HUES6 (cell line): ENCODE measurements around the gene CLIC6.

ENCODE experiments used
- H3K27ac ChIP-seq: 2 replicates; pipeline ENCODE4 v1.7.0; 2013; ENCODE audit warnings: low read depth, mild to moderate bottlenecking, low read length, inconsistent platforms
- H3K27me3 ChIP-seq: 2 replicates; pipeline ENCODE4 v1.6.1; 2013; ENCODE audit warnings: low read length; ENCODE audit not compliant: control insufficient read depth, insufficient read depth
- H3K36me3 ChIP-seq: 2 replicates; pipeline ENCODE4 v1.6.1; 2013; ENCODE audit warnings: low read length; ENCODE audit not compliant: control insufficient read depth, insufficient read depth
- H3K4me1 ChIP-seq: 2 replicates; pipeline ENCODE4 v1.6.1; 2013; ENCODE audit warnings: low read length; ENCODE audit not compliant: control insufficient read depth, insufficient read depth
- H3K4me3 ChIP-seq: 2 replicates; pipeline ENCODE4 v1.5.1; 2013; ENCODE audit warnings: low read depth, low read length
- H3K9ac ChIP-seq: one replicate; pipeline ENCODE4 v1.6.1; 2013; ENCODE audit warnings: mild to moderate bottlenecking, low read length
- H3K9me3 ChIP-seq: 2 replicates; pipeline ENCODE4 v1.6.1; 2013; ENCODE audit warnings: low read depth, low read length; ENCODE audit not compliant: control insufficient read depth, insufficient read depth

Gene CLIC6

DNA sequence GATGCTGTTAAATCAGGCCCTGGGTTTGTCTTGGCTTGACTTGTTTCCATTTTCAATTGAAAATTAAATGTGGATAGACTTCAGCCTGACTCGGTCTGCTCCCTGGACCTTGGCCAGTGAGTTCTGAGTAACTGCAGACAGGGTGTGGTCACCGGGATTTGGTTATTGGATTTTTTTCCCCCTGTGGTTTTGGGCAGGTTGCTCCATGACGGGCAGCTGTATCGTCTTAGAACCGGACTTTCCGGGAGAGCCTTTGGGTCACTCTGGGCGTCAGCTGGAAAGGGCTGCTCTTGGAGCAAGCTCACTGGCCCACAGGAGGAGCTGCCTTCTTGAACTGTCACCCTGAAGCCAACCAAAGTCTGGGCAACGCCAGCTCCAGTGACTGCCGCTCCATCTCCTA is 75.0 kb downstream of the CLIC6 start:
- no peak overlapping the region for H3K9ac ChIP-seq
- peaks cover 5% of the 10 kb centered on the region for H3K4me1 ChIP-seq
- H3K27ac ChIP-seq = no peak overlapping the region
- no peaks in the 10 kb centered on the region for H3K36me3 ChIP-seq
- no peak overlapping the region for H3K4me3 ChIP-seq
- peaks cover 11% of the 10 kb centered on the region; the same call in 1 of the 2 replicates for H3K27me3 ChIP-seq
- no peaks in the 10 kb centered on the region for H3K9me3 ChIP-seq

DNA sequence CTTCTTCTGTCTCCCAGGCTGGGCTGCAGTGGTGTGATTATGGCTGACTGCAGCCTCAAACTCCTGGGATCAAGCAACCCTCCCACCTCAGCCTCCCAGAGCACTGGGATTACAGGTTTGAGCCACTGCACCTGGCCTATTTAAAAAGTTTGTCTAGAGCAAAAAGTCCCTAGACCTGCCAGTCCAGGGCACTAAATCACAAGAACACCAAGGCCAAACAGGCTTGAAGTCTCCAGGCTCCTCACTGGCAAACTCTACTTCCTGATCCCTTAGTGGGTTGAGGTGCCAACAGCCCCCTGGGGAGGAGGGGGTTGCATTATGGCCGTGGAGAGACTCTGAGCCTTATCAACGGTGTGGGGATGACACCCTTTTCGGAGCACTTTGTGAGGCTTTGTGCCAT is 76.0 kb downstream of the CLIC6 start:
- Histone ChIP-seq H3K9me3 (no peaks in the 10 kb centered on the region), H3K27ac (no peak overlapping the region), H3K4me3 (no peak overlapping the region), H3K36me3 (no peaks in the 10 kb centered on the region), H3K27me3 (peaks cover 11% of the 10 kb centered on the region; the same call in 1 of the 2 replicates), H3K4me1 (peaks cover 5% of the 10 kb centered on the region), H3K9ac (no peak overlapping the region)

DNA sequence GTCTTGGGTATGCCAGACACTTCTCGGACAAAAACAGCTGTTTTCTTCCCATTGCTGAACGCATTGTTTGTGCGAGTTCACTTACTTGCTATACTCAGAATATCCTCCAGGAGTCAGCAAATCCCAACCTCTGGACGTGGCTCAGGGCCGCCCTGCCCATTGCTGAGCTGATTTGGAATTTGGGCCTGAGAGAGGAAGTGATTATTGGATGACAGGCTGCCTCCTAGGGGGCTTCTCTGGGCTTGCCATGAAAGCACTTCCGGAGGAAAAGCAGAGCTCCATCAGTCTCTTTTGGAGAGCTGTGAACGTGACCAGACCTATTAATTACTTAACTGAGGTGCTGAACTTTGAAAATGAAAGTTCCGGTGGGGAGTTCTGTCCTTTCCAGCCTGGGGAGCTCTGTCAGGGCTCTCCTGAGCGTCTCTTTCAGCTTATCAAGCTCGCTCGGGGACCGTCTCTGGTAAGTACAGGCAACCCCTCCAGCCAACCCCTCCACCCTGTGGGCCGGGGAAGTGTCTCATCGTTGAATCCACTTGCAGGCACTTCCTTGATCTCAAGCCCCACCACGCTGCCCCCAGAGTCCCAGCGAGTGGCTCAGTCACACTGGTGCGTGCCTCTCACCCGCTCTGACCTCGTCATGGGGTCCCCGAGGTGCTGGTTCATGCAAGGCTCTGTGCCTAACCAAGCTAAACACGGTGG is 76.9 kb downstream of the CLIC6 start:
- H3K4me1 ChIP-seq = peaks cover 5% of the 10 kb centered on the region
- no peak overlapping the region for H3K27ac ChIP-seq
- H3K36me3 ChIP-seq = no peaks in the 10 kb centered on the region
- no peak overlapping the region for H3K9ac ChIP-seq
- H3K9me3 ChIP-seq = no peaks in the 10 kb centered on the region
- no peak overlapping the region for H3K4me3 ChIP-seq
- peaks cover 11% of the 10 kb centered on the region; the same call in 1 of the 2 replicates for H3K27me3 ChIP-seq

DNA sequence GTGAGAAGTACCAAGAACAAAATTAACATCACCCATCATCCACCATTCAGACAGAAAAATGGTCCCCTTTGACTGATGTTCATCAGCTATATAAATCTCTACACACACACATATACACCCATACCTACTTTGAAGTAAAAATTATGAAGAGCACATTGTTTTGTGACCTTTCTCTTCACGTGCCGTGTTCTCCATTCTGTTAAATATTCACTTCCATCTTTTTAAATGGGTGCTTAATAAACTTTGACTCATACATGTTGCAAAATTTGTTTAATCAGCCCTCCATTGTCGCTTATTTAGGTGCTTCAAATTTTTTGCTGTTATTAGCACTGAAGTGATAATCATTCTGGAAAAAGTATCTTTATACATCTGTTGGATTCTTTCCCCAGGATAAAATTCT is 80.1 kb downstream of the CLIC6 start:
- Histone ChIP-seq H3K9me3 (no peaks in the 10 kb centered on the region), H3K4me1 (peaks cover 5% of the 10 kb centered on the region), H3K4me3 (no peak overlapping the region), H3K36me3 (no peaks in the 10 kb centered on the region), H3K9ac (no peak overlapping the region), H3K27me3 (no peaks in the 10 kb centered on the region; the same call in 1 of the 2 replicates), H3K27ac (no peak overlapping the region)

DNA sequence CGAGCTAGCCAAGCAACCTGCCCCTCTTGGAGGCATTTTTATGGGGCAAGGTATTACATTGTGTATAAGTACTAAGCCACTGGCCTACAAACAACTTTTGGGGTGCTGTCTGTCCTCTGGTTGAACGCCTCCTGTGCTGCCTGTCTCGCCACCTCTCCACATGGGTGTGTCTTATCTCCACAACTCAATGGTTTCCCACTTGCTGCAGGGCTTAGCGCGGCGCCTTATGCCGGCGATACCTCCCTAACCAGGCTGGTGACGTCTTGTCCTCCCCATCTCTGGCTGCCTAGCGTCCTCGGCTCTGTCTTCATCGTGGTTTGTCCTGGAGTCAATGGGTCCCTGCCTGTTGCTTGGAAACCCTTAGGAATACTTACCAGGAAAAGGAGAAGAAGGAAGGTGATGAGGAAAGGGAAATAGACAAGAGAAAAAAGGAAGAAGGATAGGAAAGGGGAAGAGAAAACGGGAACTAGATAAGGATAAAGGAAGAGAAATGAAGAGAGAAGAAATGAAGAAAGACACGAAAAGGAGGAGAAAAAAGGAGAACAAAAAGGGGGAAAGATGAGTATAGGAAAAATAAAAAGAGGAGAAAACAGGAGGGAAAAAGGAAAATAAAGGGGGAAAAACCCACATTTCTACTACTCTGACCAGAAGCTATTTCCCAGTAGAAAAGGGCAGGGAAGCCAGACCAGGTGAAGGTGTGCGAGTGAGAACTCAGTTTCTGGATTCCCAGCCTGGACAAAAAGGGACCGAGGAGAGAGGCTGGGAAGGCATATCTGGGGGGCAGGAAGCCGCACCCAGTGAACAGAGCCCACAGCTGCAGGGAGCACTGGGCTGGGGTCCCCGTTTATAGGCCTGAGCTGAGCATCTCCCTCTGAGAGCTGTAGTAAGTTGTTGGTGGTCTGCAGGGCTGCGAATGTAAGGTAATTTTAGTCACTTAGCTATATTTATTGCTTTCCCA is 86.2 kb downstream of the CLIC6 start:
- H3K27ac ChIP-seq = no peak overlapping the region
- no peaks in the 10 kb centered on the region for H3K9me3 ChIP-seq
- no peak overlapping the region for H3K4me3 ChIP-seq
- no peaks in the 10 kb centered on the region for H3K36me3 ChIP-seq
- H3K27me3 ChIP-seq = no peaks in the 10 kb centered on the region
- no peaks in the 10 kb centered on the region for H3K4me1 ChIP-seq
- H3K9ac ChIP-seq = no peak overlapping the region

DNA sequence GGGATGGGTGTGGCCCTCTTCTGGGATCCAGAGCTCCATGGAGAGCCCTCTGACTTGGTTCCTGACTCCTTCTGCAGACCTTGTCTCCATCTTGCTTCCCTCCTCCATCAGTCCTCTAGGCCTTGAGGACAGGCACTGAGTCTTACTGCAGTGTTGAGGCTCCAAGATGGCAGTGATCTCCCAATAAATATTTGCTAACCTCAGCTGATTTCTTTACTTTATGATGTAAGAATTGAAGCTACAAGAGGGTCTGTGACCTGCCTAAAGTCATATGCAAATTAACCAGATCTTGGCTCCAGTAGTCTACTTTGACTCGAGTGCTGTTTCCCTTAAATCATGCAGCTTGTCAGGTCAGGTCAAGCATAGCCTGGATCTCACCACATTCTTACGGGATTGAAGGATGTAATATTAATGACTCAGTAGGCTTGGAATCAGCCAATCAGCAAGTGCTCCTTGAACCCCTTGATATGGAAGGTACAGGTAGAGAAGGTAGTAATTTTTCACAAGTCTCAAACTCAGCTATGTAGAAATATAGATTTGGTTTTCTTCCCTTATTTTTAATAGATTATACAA is 93.0 kb downstream of the CLIC6 start:
- Histone ChIP-seq H3K4me1 (no peaks in the 10 kb centered on the region), H3K36me3 (no peaks in the 10 kb centered on the region), H3K27ac (no peak overlapping the region), H3K27me3 (no peaks in the 10 kb centered on the region), H3K4me3 (no peak overlapping the region), H3K9ac (no peak overlapping the region), H3K9me3 (peaks cover 8% of the 10 kb centered on the region)

DNA sequence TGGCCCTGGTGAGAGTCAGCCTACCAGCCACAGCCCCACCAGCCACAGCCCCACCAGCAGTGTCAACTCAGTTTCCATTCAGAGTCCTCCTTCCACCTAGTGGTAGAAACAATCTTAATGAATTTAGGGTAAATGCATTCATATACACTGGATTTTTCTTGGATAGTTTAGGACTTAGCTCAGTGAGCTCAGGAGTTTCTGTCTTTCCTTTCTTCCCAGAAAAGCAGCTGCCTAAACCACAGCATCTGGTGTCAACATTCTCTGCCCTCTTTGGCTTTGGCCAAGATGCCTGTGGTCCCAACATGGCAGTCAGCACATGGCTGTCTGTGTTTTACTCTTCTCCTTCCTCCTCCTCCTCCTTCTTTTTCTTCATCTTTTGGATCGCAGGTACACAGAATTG is 94.0 kb downstream of the CLIC6 start:
- Histone ChIP-seq H3K27ac (no peak overlapping the region), H3K27me3 (no peaks in the 10 kb centered on the region), H3K9ac (no peak overlapping the region), H3K4me1 (no peaks in the 10 kb centered on the region), H3K4me3 (no peak overlapping the region), H3K36me3 (no peaks in the 10 kb centered on the region), H3K9me3 (peaks cover 8% of the 10 kb centered on the region)

DNA sequence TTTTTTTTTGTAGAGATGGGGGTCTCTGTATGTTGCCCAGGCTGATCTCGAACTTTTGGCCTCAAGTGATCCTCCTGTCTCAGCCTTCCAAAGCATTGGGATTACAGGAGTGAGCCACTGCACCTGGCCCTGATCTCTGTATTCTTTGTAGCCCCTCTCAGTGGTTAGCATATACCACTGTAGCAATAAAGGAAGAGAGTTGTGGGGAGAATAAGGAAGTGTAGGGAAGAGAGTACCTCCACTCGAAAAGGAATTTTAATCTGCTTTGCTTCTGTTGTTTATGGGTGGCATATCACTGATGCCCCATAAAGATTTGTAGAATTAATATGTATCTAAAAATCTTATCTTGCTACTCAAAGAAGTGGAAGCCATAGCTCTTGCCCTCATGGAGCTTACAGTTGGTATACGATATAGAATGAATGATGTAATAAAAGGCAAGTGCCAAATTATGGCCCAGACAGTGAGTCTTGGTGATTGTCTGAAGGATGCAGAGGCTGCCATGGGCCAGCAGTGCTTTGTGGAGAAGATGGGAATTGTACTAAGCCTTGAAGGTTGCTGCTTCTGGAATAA is 96.0 kb downstream of the CLIC6 start:
- Histone ChIP-seq H3K9ac (no peak overlapping the region), H3K27me3 (no peaks in the 10 kb centered on the region), H3K4me1 (no peaks in the 10 kb centered on the region)

DNA sequence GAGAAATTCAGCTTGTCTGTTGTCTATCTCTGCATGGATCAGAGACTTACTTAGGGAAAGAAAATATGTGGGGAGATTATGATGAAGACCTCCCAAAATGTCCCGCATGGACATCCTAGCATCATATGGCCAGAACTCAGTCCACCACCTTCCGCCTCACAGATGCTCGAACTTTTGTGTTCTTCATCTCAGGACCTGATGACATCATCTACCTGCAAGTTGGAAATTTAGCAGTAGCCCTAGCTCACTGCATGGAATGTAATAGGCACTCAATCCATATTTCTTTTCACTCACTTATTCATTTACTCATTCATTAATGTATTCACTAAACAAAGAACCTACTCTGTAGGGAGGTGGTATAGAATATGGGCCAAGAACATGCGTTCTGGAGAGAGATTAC is 96.8 kb downstream of the CLIC6 start:
- Histone ChIP-seq H3K9ac (no peak overlapping the region), H3K27me3 (no peaks in the 10 kb centered on the region), H3K4me1 (no peaks in the 10 kb centered on the region), H3K36me3 (no peaks in the 10 kb centered on the region), H3K4me3 (no peak overlapping the region), H3K9me3 (peaks cover 8% of the 10 kb centered on the region), H3K27ac (no peak overlapping the region)

More for the DNA sequence above, 96.0 kb downstream of the CLIC6 start:
- Histone ChIP-seq H3K9me3 (peaks cover 8% of the 10 kb centered on the region), H3K36me3 (no peaks in the 10 kb centered on the region), H3K27ac (no peak overlapping the region), H3K4me3 (no peak overlapping the region)

DNA sequence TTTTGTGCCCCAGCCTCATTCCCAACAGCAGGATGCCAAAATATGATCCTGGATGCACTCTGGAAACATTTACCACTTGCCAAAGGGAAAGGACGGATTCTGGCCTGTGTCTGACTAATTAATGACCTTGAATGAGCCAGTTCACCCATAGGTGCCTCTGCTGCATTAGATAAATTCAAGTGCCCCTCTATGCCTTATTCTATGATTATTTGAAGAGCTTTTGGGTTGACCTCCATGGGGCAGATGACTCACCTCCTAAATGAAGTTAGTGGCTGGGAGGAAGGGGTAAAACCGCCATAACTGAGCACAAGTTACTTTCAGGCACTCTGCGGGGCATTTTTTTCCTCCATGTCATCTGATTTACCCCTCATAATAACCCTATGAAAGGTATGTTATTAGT is 98.1 kb downstream of the CLIC6 start:
- Histone ChIP-seq H3K4me3 (no peak overlapping the region), H3K9me3 (peaks cover 8% of the 10 kb centered on the region), H3K36me3 (no peaks in the 10 kb centered on the region), H3K4me1 (no peaks in the 10 kb centered on the region), H3K27ac (no peak overlapping the region), H3K9ac (no peak overlapping the region), H3K27me3 (no peaks in the 10 kb centered on the region)
